ENCODE data around the gene UCHL1.

Gene UCHL1

GRCh38 chr4:41256740-41257256 lies at the start of gene UCHL1:
UCHL1 (plus strand) TSS chr4:41256928; CDS start chr4:41256977, 49 bp downstream.
- peak; percentile 95 for DNase-seq

GRCh38 chr4:41207291-41207831 lies 49.4 kb upstream of the UCHL1 start:
- DNase-seq = no peak

- DNase-seq = no peak
Observed at GRCh38 chr4:41209187-41209586, 47.5 kb upstream of the UCHL1 start.

- DNase-seq = no peak
Observed at GRCh38 chr4:41209901-41210300, 46.8 kb upstream of the UCHL1 start.

GRCh38 chr4:41211951-41212615 lies 44.6 kb upstream of the UCHL1 start:
- DNase-seq = no peak

GRCh38 chr4:41212616-41213203 lies 44.0 kb upstream of the UCHL1 start:
- DNase-seq = peak; percentile 75

GRCh38 chr4:41213625-41214135 lies 43.0 kb upstream of the UCHL1 start:
- DNase-seq = peak; percentile 56

GRCh38 chr4:41214136-41214824 lies 42.4 kb upstream of the UCHL1 start, which contains the start of gene APBB2:
APBB2 (minus strand) TSS chr4:41214542; CDS start chr4:41033254, 181,288 bp downstream.
- DNase-seq = peak; percentile 97

- no peak for DNase-seq
Observed at GRCh38 chr4:41214825-41215146, 41.9 kb upstream of the UCHL1 start.

GRCh38 chr4:41215155-41215554 lies 41.6 kb upstream of the UCHL1 start:
- peak; percentile 13 for DNase-seq

GRCh38 chr4:41215969-41216293 lies 40.8 kb upstream of the UCHL1 start:
- no peak for DNase-seq

- peak; percentile 90 for DNase-seq
Observed at GRCh38 chr4:41216294-41217019, 40.3 kb upstream of the UCHL1 start.

- DNase-seq = peak; percentile 27
Observed at GRCh38 chr4:41217020-41217333, 39.8 kb upstream of the UCHL1 start.

- no peak for DNase-seq
Observed at GRCh38 chr4:41217374-41217773, 39.4 kb upstream of the UCHL1 start.

GRCh38 chr4:41218703-41219102 lies 38.0 kb upstream of the UCHL1 start:
- DNase-seq = no peak

- no peak for DNase-seq
Observed at GRCh38 chr4:41219421-41219950, 37.2 kb upstream of the UCHL1 start.

- DNase-seq = peak; percentile 4
Observed at GRCh38 chr4:41221850-41222645, 34.7 kb upstream of the UCHL1 start.

- no peak for DNase-seq
Observed at GRCh38 chr4:41227902-41228301, 28.8 kb upstream of the UCHL1 start.

- no peak for DNase-seq
Observed at GRCh38 chr4:41232406-41232805, 24.3 kb upstream of the UCHL1 start.

- no peak for DNase-seq
Observed at GRCh38 chr4:41232856-41233255, 23.9 kb upstream of the UCHL1 start.

- DNase-seq = no peak
Observed at GRCh38 chr4:41236032-41236431, 20.7 kb upstream of the UCHL1 start.

GRCh38 chr4:41236508-41236907 lies 20.2 kb upstream of the UCHL1 start:
- DNase-seq = no peak

All from NCI-H69 (cell line).